Esophagus muscularis mucosa (tissue), 4 donors: ENCODE results near the gene GNPAT. TPM values are rescaled to one million over a fixed set of nuclear protein-coding genes. Genes with fewer than 3 reads are reported as not detected.

Experiments
- DNase-seq: peaks from one replicate; pipeline ENCODE4 v3.0.0-alpha.2; 2017; ENCODE audit errors: extremely low spot score
- H3K27ac ChIP-seq, 4 donors: fragments of 200-600 bp; sonication (generic); replicated peaks in 1 of 4; 1 replicate in 3 of 4; 2 replicates in 1 of 4; pipeline ENCODE4 v1.5.1; 2016 to 2019; ENCODE audit warnings: mild to moderate bottlenecking in 1 of 4
- H3K27me3 ChIP-seq, 4 donors: fragments of 200-600 bp; sonication (generic); one replicate each; pipeline versions ENCODE4 v1.5.1 to v1.6.0; 2016 to 2019
- H3K36me3 ChIP-seq, 4 donors: fragments of 200-600 bp; sonication (generic); one replicate each; pipeline ENCODE4 v1.5.1; 2016 to 2019
- H3K4me1 ChIP-seq, 4 donors: fragments of 200-600 bp; sonication (generic); one replicate each; pipeline ENCODE4 v1.5.1; 2016 to 2019
- H3K4me3 ChIP-seq, 4 donors: fragments of 200-600 bp; sonication (generic); 1 replicate in 2 of 4; 2 replicates in 2 of 4; pipeline ENCODE4 v1.5.1; 2016 to 2019; ENCODE audit warnings: mild to moderate bottlenecking in 4 of 4, moderate library complexity in 1 of 4
- H3K9me3 ChIP-seq, 4 donors: fragments of 200-600 bp; sonication (generic); 1 replicate in 3 of 4; 2 replicates in 1 of 4; pipeline ENCODE4 v1.5.1; 2016 to 2019
- CTCF ChIP-seq, 3 experiments: fragments of 200-600 bp in 2 of 3; fragments of 450-650 bp in 1 of 3; sonication (generic) in 2 of 3; IDR thresholded peaks; one replicate each; pipeline ENCODE4 v1.5.1; 2017 to 2019; ENCODE audit warnings: antibody characterized with exemption in 3 of 3, mild to moderate bottlenecking in 2 of 3, moderate library complexity in 1 of 3
- EP300 ChIP-seq: sonication (generic); formaldehyde crosslinking; IDR thresholded peaks from one replicate; pipeline ENCODE4 v1.6.1; 2017; ENCODE audit warnings: antibody characterized with exemption
- POLR2A ChIP-seq: fragments of 450-650 bp; IDR thresholded peaks from one replicate; pipeline ENCODE4 v1.6.1; 2017; ENCODE audit warnings: antibody characterized with exemption, moderate library complexity, mild to moderate bottlenecking, low read depth
- POLR2AphosphoS5 ChIP-seq, 2 donors: sonication (generic); formaldehyde crosslinking; IDR thresholded peaks; one replicate each; pipeline ENCODE4 v1.6.1; 2017; ENCODE audit warnings: antibody characterized with exemption in 2 of 2
- WGBS: methylation state at CpG from one replicate; pipeline ENCODE4 v1.1.5; 2018; 5-methylcytosine and 5-hydroxymethylcytosine counted together
- intact Hi-C: fragments of 100-400 bp; cut with DNase I; formaldehyde crosslinking; loops from one replicate; pipeline ENCODE4 v1.15.1; 2023
- total RNA-seq, 4 donors: library from RNA; depleted of rRNA; stranded (reverse); fragments of >200 nt; gene quantifications; one replicate each; pipeline versions ENCODE4 v1.1.0 to v1.2.1, GENCODE V29; 2016

GNPAT gene
- total RNA-seq, 4 donors from 2014 or later: 40.3 to 52.3 (median 47.2) TPM

- WGBS: 45% methylated on average over 5 of the region's 5 CpGs
- Histone ChIP-seq H3K27me3 (no peaks in the 10 kb centered on the region), H3K36me3 (peaks cover 0 to 18% (median 17%) of the 10 kb centered on the region in 4 donors), H3K9me3 (no peaks in the 10 kb centered on the region), H3K4me1 (peaks cover 30 to 51% (median 40%) of the 10 kb centered on the region in 4 donors), H3K27ac (no peak overlapping the region), H3K4me3 (peak overlapping the region in 3 of 4 donors; percentile 63 to 85 (median 69))
- intact Hi-C loops: loop anchor here (5.0 kb wide), 1 partner anchor 95 kb away; the partner anchor contains the start of genes EXOC8 and SPRTN
- no peak for TF ChIP-seq POLR2A
- TF ChIP-seq CTCF (IDR thresholded peaks at IDR 0.05): no peak
- no peak for TF ChIP-seq EP300
- no peak for TF ChIP-seq POLR2AphosphoS5 (IDR thresholded peaks at IDR 0.05)
- no peak for DNase-seq
Observed at GRCh38 chr1:231242516-231243198, 1.6 kb downstream of the GNPAT start.

GRCh38 chr1:231248778-231249177 is 7.8 kb downstream of the GNPAT start:
- no peak for DNase-seq
- intact Hi-C loops: no loop called here
- Histone ChIP-seq H3K4me3 (no peak overlapping the region), H3K9me3 (no peaks in the 10 kb centered on the region), H3K27ac (no peak overlapping the region), H3K4me1 (peaks cover 3 to 14% (median 8%) of the 10 kb centered on the region in 4 donors), H3K36me3 (peaks cover 7 to 34% (median 31%) of the 10 kb centered on the region in 4 donors), H3K27me3 (no peaks in the 10 kb centered on the region)
- TF ChIP-seq EP300 (no peak), CTCF (IDR thresholded peaks at IDR 0.05) (no peak), POLR2A (no peak), POLR2AphosphoS5 (IDR thresholded peaks at IDR 0.05) (no peak)
- 100% methylated on average over 1 of the region's 1 CpG for WGBS

- Histone ChIP-seq H3K27me3 (no peaks in the 10 kb centered on the region), H3K27ac (no peak overlapping the region), H3K9me3 (no peaks in the 10 kb centered on the region), H3K4me3 (no peak overlapping the region), H3K36me3 (peaks cover 18 to 64% (median 47%) of the 10 kb centered on the region in 4 donors), H3K4me1 (no peaks in the 10 kb centered on the region)
- DNase-seq: no peak
- TF ChIP-seq CTCF (IDR thresholded peaks at IDR 0.05) (no peak), POLR2AphosphoS5 (IDR thresholded peaks at IDR 0.05) (no peak), POLR2A (no peak), EP300 (no peak)
- intact Hi-C loops: no loop called here
- 95% methylated on average over 3 of the region's 3 CpGs for WGBS
Observed at GRCh38 chr1:231252336-231252735, 11.3 kb downstream of the GNPAT start.

- 88% methylated on average over 4 of the region's 4 CpGs for WGBS
- DNase-seq: no peak
- peaks cover 26 to 94% (median 78%) of the 10 kb centered on the region in 4 donors for H3K36me3 ChIP-seq
Observed at GRCh38 chr1:231260351-231260750, 19.3 kb downstream of the GNPAT start.

GRCh38 chr1:231264642-231265041 is 23.6 kb downstream of the GNPAT start:
- Histone ChIP-seq H3K4me1 (no peaks in the 10 kb centered on the region), H3K36me3 (peaks cover 45 to 97% (median 93%) of the 10 kb centered on the region in 4 donors), H3K27me3 (no peaks in the 10 kb centered on the region), H3K4me3 (no peak overlapping the region), H3K9me3 (no peaks in the 10 kb centered on the region), H3K27ac (no peak overlapping the region)
- WGBS: 96% methylated on average over 1 of the region's 1 CpG
- DNase-seq: no peak
- TF ChIP-seq POLR2AphosphoS5 (IDR thresholded peaks at IDR 0.05): no peak
- TF ChIP-seq EP300: no peak
- TF ChIP-seq CTCF (IDR thresholded peaks at IDR 0.05): no peak
- TF ChIP-seq POLR2A: no peak
- intact Hi-C loops: no loop called here

More at GRCh38 chr1:231260351-231260750, 19.3 kb downstream of the GNPAT start:
- Histone ChIP-seq H3K4me1 (no peaks in the 10 kb centered on the region), H3K27me3 (no peaks in the 10 kb centered on the region), H3K4me3 (no peak overlapping the region), H3K27ac (no peak overlapping the region), H3K9me3 (no peaks in the 10 kb centered on the region)
- TF ChIP-seq POLR2AphosphoS5 (IDR thresholded peaks at IDR 0.05): no peak
- intact Hi-C loops: no loop called here
